ENCODE data around the gene PRODH2. TPM values are rescaled to one million over a fixed set of nuclear protein-coding genes. Genes with fewer than 3 reads are reported as not detected.
"Not testable (repeated sequence)": the region's sequence is repeated elsewhere in the genome, so short reads cannot be mapped to it uniquely, and the experiment has no call there.

The PRODH2 gene
- total and polyA plus RNA-seq, 12 donors, result 0.07 to 0.46 TPM; not detected in 10

GRCh38 chr19:35842666-35843272, 30.1 kb upstream of the PRODH2 start:
- TF ChIP-seq, protein P1, sequence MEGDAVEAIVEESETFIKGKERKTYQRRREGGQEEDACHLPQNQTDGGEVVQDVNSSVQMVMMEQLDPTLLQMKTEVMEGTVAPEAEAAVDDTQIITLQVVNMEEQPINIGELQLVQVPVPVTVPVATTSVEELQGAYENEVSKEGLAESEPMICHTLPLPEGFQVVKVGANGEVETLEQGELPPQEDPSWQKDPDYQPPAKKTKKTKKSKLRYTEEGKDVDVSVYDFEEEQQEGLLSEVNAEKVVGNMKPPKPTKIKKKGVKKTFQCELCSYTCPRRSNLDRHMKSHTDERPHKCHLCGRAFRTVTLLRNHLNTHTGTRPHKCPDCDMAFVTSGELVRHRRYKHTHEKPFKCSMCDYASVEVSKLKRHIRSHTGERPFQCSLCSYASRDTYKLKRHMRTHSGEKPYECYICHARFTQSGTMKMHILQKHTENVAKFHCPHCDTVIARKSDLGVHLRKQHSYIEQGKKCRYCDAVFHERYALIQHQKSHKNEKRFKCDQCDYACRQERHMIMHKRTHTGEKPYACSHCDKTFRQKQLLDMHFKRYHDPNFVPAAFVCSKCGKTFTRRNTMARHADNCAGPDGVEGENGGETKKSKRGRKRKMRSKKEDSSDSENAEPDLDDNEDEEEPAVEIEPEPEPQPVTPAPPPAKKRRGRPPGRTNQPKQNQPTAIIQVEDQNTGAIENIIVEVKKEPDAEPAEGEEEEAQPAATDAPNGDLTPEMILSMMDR (IDR thresholded peaks at IDR 0.05), result no peak
- no peak for TF ChIP-seq POLR2A (IDR thresholded peaks at IDR 0.05)
- intact Hi-C loops (cut with DNase I), result no loop called here
- H3K9me3 ChIP-seq (replicated peaks in 1 of 3), result no peaks in the 10 kb centered on the region
- no peak overlapping the region for H3K27ac ChIP-seq
- peaks cover 0 to 7% of the 10 kb centered on the region in 2 donors for H3K4me1 ChIP-seq (replicated peaks in 1 of 2)
- peaks cover 41% of the 10 kb centered on the region for H3K27me3 ChIP-seq
- WGBS, 4 donors, result 74 to 79% (median 76%) methylated on average over 4 of the region's 4 CpGs
- no peak overlapping the region for H3K4me3 ChIP-seq
- no peak for DNase-seq
- H3K36me3 ChIP-seq (replicated peaks in 1 of 2), result no peaks in the 10 kb centered on the region

DNA sequence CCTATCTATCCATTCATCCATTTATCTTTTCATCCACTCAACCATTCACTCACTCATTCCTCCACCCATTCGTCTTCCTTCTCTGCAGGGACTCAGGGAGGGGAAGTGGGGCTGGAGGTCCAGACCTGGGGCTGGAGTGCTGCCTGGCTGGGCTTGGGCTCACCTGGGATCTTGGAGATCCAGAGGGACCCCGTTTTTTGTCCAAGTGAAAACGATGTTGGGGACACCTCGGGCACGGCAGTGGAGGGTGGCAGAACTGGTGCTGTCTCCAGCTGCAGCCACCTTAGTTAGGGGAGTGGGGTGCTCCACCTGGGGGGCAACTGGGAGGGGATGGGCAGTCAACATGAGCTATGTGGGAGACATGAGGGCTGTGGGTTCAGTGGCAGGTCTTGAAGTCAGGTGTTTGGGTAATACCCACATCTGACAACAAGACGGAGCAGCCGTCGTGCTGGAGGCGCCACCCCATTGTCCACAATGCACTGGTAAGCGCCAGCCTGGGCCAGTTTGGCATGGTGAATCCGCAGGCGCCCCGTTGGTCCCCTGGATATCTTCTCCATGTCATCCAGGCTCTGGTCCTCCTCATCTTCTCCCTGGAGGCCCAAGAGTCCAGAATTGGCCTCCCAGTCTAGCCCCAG, 29.4 kb upstream of the PRODH2 start:
- Histone ChIP-seq H3K9me3 (replicated peaks in 1 of 3) (no peaks in the 10 kb centered on the region), H3K27ac (no peak overlapping the region), H3K4me1 (replicated peaks in 1 of 2) (peaks cover 0 to 7% of the 10 kb centered on the region in 2 donors), H3K36me3 (replicated peaks in 1 of 2) (no peaks in the 10 kb centered on the region), H3K27me3 (peaks cover 35% of the 10 kb centered on the region), H3K4me3 (no peak overlapping the region)
- no peak for TF ChIP-seq POLR2A (IDR thresholded peaks at IDR 0.05)
- TF ChIP-seq, protein P1 (IDR thresholded peaks at IDR 0.05), result no peak
- no peak for DNase-seq
- intact Hi-C loops (cut with DNase I), result no loop called here
- WGBS, 4 donors, result 73 to 80% (median 78%) methylated on average over 8 to 13 of the region's 13 CpGs

GRCh38 chr19:35836096-35836495, 23.5 kb upstream of the PRODH2 start:
- DNase-seq; H3K9me3 ChIP-seq (replicated peaks in 1 of 3); H3K4me3 ChIP-seq; H3K27ac ChIP-seq; intact Hi-C loops (cut with DNase I); H3K36me3 ChIP-seq (replicated peaks in 1 of 2); H3K27me3 ChIP-seq; H3K4me1 ChIP-seq (replicated peaks in 1 of 2): not testable (repeated sequence)
- 49 to 53% (median 52%) methylated on average over 11 of the region's 11 CpGs for WGBS, 4 donors

DNA sequence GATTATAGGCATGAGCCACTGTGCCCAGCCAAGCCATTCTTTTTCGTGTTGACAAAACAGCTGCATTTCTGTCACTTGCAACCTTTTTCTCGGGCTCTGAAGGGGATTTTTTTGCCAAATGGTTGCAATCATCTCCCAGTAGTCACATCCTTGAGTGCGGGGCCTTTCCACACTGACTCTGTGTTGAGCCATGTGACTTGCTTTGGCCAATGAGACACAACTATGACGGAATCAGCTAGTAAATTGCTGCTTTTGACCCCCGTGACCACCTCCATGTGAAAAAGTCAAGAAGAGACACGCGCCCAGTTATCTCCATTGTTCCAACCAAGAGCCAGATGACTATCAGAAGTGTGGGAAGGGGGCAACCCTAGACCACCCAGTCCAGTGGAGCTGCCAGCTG, 21.3 kb upstream of the PRODH2 start:
- Histone ChIP-seq H3K27me3 (peaks cover 7% of the 10 kb centered on the region), H3K4me1 (replicated peaks in 1 of 2) (no peaks in the 10 kb centered on the region), H3K4me3 (no peak overlapping the region), H3K9me3 (replicated peaks in 1 of 3) (no peaks in the 10 kb centered on the region), H3K27ac (no peak overlapping the region), H3K36me3 (replicated peaks in 1 of 2) (no peaks in the 10 kb centered on the region)
- TF ChIP-seq POLR2A (IDR thresholded peaks at IDR 0.05), result no peak
- TF ChIP-seq, protein P1 (IDR thresholded peaks at IDR 0.05), result no peak
- intact Hi-C loops (cut with DNase I), result no loop called here
- WGBS, 4 donors, result 41 to 61% (median 49%) methylated on average over 4 to 7 of the region's 7 CpGs
- DNase-seq, result no peak

GRCh38 chr19:35832054-35832453, 19.4 kb upstream of the PRODH2 start:
- H3K27me3 ChIP-seq, result peaks cover 7% of the 10 kb centered on the region
- no peak overlapping the region for H3K27ac ChIP-seq
- H3K4me1 ChIP-seq (replicated peaks in 1 of 2), result no peaks in the 10 kb centered on the region
- intact Hi-C loops (cut with DNase I), result no loop called here
- DNase-seq, result no peak
- no peaks in the 10 kb centered on the region for H3K36me3 ChIP-seq (replicated peaks in 1 of 2)
- no peaks in the 10 kb centered on the region for H3K9me3 ChIP-seq (replicated peaks in 1 of 3)
- TF ChIP-seq, protein P1 (IDR thresholded peaks at IDR 0.05), result no peak
- 42 to 59% (median 50%) methylated on average over 3 to 4 of the region's 4 CpGs for WGBS, 4 donors
- no peak overlapping the region for H3K4me3 ChIP-seq
